K562 (cell line): ENCODE results near the gene C4orf46. TPM values are rescaled to one million over a fixed set of nuclear protein-coding genes. Genes with fewer than 3 reads are reported as not detected.
"Not testable (repeated sequence)": the region's sequence is repeated elsewhere in the genome, so short reads cannot be mapped to it uniquely, and the experiment has no call there.

Source experiments
- ARID1B ChIP-seq: fragments of 450-650 bp; IDR thresholded peaks from 2 replicates; pipeline ENCODE4 v1.6.1; 2016; ENCODE audit warnings: antibody characterized with exemption, mild to moderate bottlenecking, inconsistent platforms
- BACH1 ChIP-seq: fragments of 200-800 bp; sonication (Bioruptor generic); IDR thresholded peaks from 2 replicates; pipeline ENCODE4 v1.6.1; 2016; ENCODE audit warnings: missing genetic modification characterization, missing compliant biosample characterization
- CBFA2T3 ChIP-seq: fragments of 450-650 bp; IDR thresholded peaks from 2 replicates; pipeline ENCODE4 v1.6.1; 2017
- CCNT2 ChIP-seq: IDR thresholded peaks from 2 replicates; pipeline ENCODE4 v1.6.1; 2011; ENCODE audit warnings: borderline replicate concordance, low read depth, mild to moderate bottlenecking, moderate library complexity, mixed read lengths, low read length; ENCODE audit not compliant: insufficient read length; ENCODE audit errors: extremely low read depth
- CEBPB ChIP-seq: fragments of 450-650 bp; IDR thresholded peaks from 2 replicates; pipeline ENCODE4 v1.6.1; 2016; ENCODE audit warnings: missing genetic modification characterization, missing compliant biosample characterization
- CEBPG ChIP-seq, 3 experiments: fragments of 200-800 bp in 1 of 3; sonication (Bioruptor generic) in 1 of 3; sonication (generic) in 1 of 3; formaldehyde crosslinking in 1 of 3; IDR thresholded peaks in 2 of 3; conservative IDR thresholded peaks in 1 of 3; 2 replicates each; pipeline versions ENCODE4 v1.6.1 to v1.8.0; 2016 to 2022; ENCODE audit warnings: missing compliant biosample characterization in 2 of 3, missing genetic modification characterization in 2 of 3, mild to moderate bottlenecking in 1 of 3, missing genetic modification reagents in 1 of 3
- CXXC5 ChIP-seq: fragments of 250-450 bp; sonication (Bioruptor Pico); IDR thresholded peaks from 2 replicates; pipeline ENCODE4 v1.8.0; 2022; ENCODE audit warnings: inconsistent platforms, mild to moderate bottlenecking, moderate library complexity
- LEF1 ChIP-seq: fragments of 450-650 bp; IDR thresholded peaks from 2 replicates; pipeline ENCODE4 v1.6.1; 2016; ENCODE audit warnings: mild to moderate bottlenecking
- NCOR1 ChIP-seq: fragments of 450-650 bp; IDR thresholded peaks from 2 replicates; pipeline ENCODE4 v1.6.1; 2016; ENCODE audit warnings: mild to moderate bottlenecking, moderate library complexity
- NR4A1 ChIP-seq, 2 experiments: fragments of 250-450 bp in 1 of 2; fragments of 450-650 bp in 1 of 2; sonication (Bioruptor Pico) in 1 of 2; IDR thresholded peaks; 2 replicates each; pipeline versions ENCODE4 v1.4.0 to v1.6.1; 2016 to 2020; ENCODE audit warnings: mild to moderate bottlenecking in 2 of 2, missing compliant biosample characterization in 1 of 2, missing genetic modification characterization in 1 of 2, moderate library complexity in 1 of 2
- SMARCA4 ChIP-seq: fragments of 450-650 bp; IDR thresholded peaks from 2 replicates; pipeline ENCODE4 v1.6.1; 2016
- TEAD4 ChIP-seq, 2 experiments: sonication (generic) in 1 of 2; formaldehyde crosslinking in 1 of 2; IDR thresholded peaks; 2 replicates each; pipeline versions ENCODE4 v1.6.1 to v1.8.0; 2012 to 2022; ENCODE audit warnings: borderline replicate concordance in 1 of 2, inconsistent platforms in 1 of 2, low read length in 1 of 2, mild to moderate bottlenecking in 1 of 2, missing genetic modification reagents in 1 of 2
- YY1 ChIP-seq, 3 experiments: IDR thresholded peaks; 2 replicates each; pipeline ENCODE4 v1.6.1; 2011; ENCODE audit warnings: low read length in 2 of 3, mild to moderate bottlenecking in 2 of 3, moderate library complexity in 2 of 3, borderline replicate concordance in 1 of 3, control low read depth in 1 of 3, low read depth in 1 of 3; ENCODE audit not compliant: insufficient read depth in 3 of 3, insufficient replicate concordance in 2 of 3, control insufficient read depth in 1 of 3, insufficient read length in 1 of 3; ENCODE audit errors: extremely low read depth in 1 of 3
- ZEB2 ChIP-seq: fragments of 450-650 bp; IDR thresholded peaks from 2 replicates; pipeline ENCODE4 v1.6.1; 2016
- ZFX ChIP-seq: sonication (generic); formaldehyde crosslinking; IDR thresholded peaks from 2 replicates; pipeline ENCODE4 v1.8.0; 2022; ENCODE audit warnings: mild to moderate bottlenecking, missing genetic modification reagents, moderate library complexity
- polyA plus RNA-seq, 8 experiments: library from polyadenylated mRNA; depleted of rRNA in 4 of 8; stranded (reverse) in 5 of 8; unstranded in 3 of 8; fragments of >200 nt; fragmentation: Nextera tagmentation in 2 of 8; fragmentation: Illumina TruSeq in 1 of 8; extraction: Ambion mirVana in 2 of 8; extraction: Trizol in 1 of 8; gene quantifications; 2 replicates each; pipeline versions ENCODE4 v1.2.1 to v1.2.3, GENCODE V29; 2011 to 2014; ENCODE audit warnings: inconsistent platforms in 1 of 8, missing spikeins in 1 of 8
- total RNA-seq, 7 experiments: library from RNA; depleted of rRNA in 6 of 7; stranded (reverse); fragments of >200 nt in 6 of 7; fragmentation: Illumina TruSeq in 2 of 7; extraction: Trizol in 2 of 7; gene quantifications; 2 replicates each; pipeline versions ENCODE4 v1.2.1 to v1.2.3, GENCODE V29; 2011 to 2021; ENCODE audit warnings: low replicate concordance in 1 of 7
- TF ChIP-seq, protein P1 (sequence below): fragments of 200-800 bp; sonication (Bioruptor generic); IDR thresholded peaks from 2 replicates; pipeline ENCODE4 v1.6.1; 2017; ENCODE audit warnings: missing genetic modification characterization, missing compliant biosample characterization

The C4orf46 gene
- total and polyA plus RNA-seq, 9 of the 15 experiments (the other 6 are each of a cell fraction or from before 2014, with no cell fraction given) = 9.7 to 24.4 (median 17.0) TPM

DNA sequence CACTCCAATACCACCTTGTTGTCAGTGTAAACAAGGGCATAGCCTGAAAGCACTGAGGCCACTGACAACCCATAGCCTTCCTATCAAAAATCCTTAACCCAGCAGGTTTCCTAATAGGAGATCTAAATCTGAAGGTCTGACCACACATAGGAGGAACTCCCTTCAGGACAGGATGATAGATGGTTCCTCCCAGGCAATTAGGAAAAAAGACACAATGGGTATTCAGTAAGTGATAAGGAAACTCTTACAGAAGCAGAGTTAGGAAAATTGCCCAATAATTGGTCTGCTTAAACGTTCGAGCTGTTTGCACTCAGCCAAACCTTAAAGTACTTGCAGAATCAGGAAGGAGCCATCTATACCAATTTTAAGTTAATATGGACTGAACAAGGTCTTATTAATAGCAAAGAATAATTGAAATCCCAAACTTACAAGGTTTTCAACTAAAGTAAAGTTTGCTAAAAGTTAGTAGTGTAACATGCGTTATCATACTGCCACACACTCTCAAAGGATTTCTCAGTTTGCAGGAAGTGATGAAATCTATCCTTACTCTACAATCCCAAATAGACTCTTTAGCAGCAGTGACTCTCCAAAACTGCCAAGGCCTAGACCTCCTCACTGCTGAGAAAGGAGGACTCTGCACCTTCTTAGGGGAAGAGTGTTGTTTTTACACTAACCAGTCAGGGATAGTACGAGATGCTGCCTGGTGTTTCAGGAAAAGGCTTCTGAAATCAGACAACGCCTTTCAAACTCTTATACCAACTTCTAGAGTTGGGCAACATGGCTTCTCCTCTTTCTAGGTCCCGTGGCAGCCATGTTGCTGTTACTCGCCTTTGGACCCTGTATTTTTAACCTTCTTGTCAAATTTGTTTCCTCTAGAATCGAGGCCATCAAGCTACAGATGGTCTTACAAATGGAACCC is 7.7 kb downstream of the C4orf46 start (continued):
- peak; percentile 46 for TF ChIP-seq TEAD4 (IDR thresholded peaks at IDR 0.05; ENCODE audit: low read length)
- not testable (repeated sequence) for TF ChIP-seq TEAD4 (CRISPR knock-in tag; IDR thresholded peaks at IDR 0.05; ENCODE audit: borderline replicate concordance); NR4A1 (CRISPR knock-in tag; IDR thresholded peaks at IDR 0.05)
- TF ChIP-seq NR4A1 (tag; IDR thresholded peaks at IDR 0.05) = 0 out of 2 replicates have a peak, but pooled peaks have one; percentile 32
- peak; percentile 76 for TF ChIP-seq CEBPG (CRISPR knock-in tag; IDR thresholded peaks at IDR 0.05)
- TF ChIP-seq CEBPG (tag; conservative IDR thresholded peaks at IDR 0.05 in 1 of 2, IDR thresholded peaks at IDR 0.05 in 1 of 2) = peak; percentile 91 to 94
- TF ChIP-seq, protein P1, sequence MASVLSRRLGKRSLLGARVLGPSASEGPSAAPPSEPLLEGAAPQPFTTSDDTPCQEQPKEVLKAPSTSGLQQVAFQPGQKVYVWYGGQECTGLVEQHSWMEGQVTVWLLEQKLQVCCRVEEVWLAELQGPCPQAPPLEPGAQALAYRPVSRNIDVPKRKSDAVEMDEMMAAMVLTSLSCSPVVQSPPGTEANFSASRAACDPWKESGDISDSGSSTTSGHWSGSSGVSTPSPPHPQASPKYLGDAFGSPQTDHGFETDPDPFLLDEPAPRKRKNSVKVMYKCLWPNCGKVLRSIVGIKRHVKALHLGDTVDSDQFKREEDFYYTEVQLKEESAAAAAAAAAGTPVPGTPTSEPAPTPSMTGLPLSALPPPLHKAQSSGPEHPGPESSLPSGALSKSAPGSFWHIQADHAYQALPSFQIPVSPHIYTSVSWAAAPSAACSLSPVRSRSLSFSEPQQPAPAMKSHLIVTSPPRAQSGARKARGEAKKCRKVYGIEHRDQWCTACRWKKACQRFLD = peak; percentile 52; the same call in 1 of the 2 replicates
- TF ChIP-seq CBFA2T3 = peak; percentile 70
- peak; percentile 41; the same call in 1 of the 2 replicates for TF ChIP-seq CXXC5 (CRISPR knock-in tag)
- TF ChIP-seq SMARCA4 = peak; percentile 68; the same call in 1 of the 2 replicates
- peak; percentile 85 for TF ChIP-seq ARID1B
- peak; percentile 19 for TF ChIP-seq CCNT2
- TF ChIP-seq NCOR1 = 0 out of 2 replicates have a peak, but pooled peaks have one; percentile 49
- TF ChIP-seq ZFX = peak; percentile 48; the same call in 1 of the 2 replicates
- TF ChIP-seq YY1 (IDR thresholded peaks at IDR 0.05; ENCODE audit: borderline replicate concordance in 1 of 3, control insufficient read depth in 1 of 3, extremely low read depth in 1 of 3, insufficient read depth in 3 of 3, insufficient read length in 1 of 3, insufficient replicate concordance in 2 of 3, low read depth in 1 of 3, low read length in 2 of 3) = peak in 1 of 3 experiments; percentile 31
- peak; percentile 22; the same call in 1 of the 2 replicates for TF ChIP-seq BACH1 (tag)
- TF ChIP-seq CEBPB (tag) = peak; percentile 97
- TF ChIP-seq LEF1 = peak; percentile 41; the same call in 1 of the 2 replicates
- TF ChIP-seq ZEB2 = peak; percentile 63
- TF ChIP-seq, all 486 proteins: peak for 60; not testable (repeated sequence) for 426
